H1 (cell line): ENCODE data around the gene SH3GL1. TPM values are rescaled to one million over a fixed set of nuclear protein-coding genes. Genes with fewer than 3 reads are reported as not detected.

Source experiments
- CTCF ChIA-PET: fragments of 300-600 bp; sonication (Branson Sonifier 250); formaldehyde crosslinking; loops from one replicate; lab custom pipeline; 2021; ENCODE audit not compliant: partially characterized antibody; lab: Charles Lee
- POLR2A ChIA-PET: fragments of 300-600 bp; sonication (Branson Sonifier 250); formaldehyde crosslinking; loops from one replicate; lab custom pipeline; 2021; ENCODE audit warnings: inconsistent platforms; ENCODE audit not compliant: partially characterized antibody; lab: Charles Lee
- DNase-seq, 2 experiments: peaks; one replicate each; pipeline versions ENCODE4 v3.0.0 to v3.0.0-alpha.2; 2010 to 2022; ENCODE audit warnings: low spot score in 2 of 2, low read depth in 1 of 2, mixed read lengths in 1 of 2
- FAIRE-seq: peaks from 2 replicates; lab custom pipeline; 2011; peaks lifted over from hg19 to GRCh38; lab: Jason Lieb, UNC
- H2AFZ ChIP-seq: 2 replicates; pipeline ENCODE4 v1.8.1; 2012; ENCODE audit warnings: low read length, inconsistent platforms
- H2AK5ac ChIP-seq: 2 replicates; pipeline ENCODE4 v1.6.1; 2013; ENCODE audit warnings: low read depth, low read length
- H2BK120ac ChIP-seq: replicated peaks from 2 replicates; pipeline ENCODE3; 2013; ENCODE audit warnings: low read depth, low read length, inconsistent platforms
- H2BK12ac ChIP-seq: 2 replicates; pipeline ENCODE4 v1.6.1; 2013; ENCODE audit warnings: low read depth, low read length
- H2BK15ac ChIP-seq: 2 replicates; pipeline ENCODE4 v1.6.1; 2013; ENCODE audit warnings: low read length
- H2BK20ac ChIP-seq: 2 replicates; pipeline ENCODE4 v1.6.1; 2013; ENCODE audit warnings: low read length
- H2BK5ac ChIP-seq: 2 replicates; pipeline ENCODE4 v1.6.1; 2013; ENCODE audit warnings: low read depth, low read length
- H3K14ac ChIP-seq: 2 replicates; pipeline ENCODE4 v1.6.1; 2013; ENCODE audit warnings: inconsistent platforms; ENCODE audit not compliant: insufficient read length
- H3K18ac ChIP-seq: 2 replicates; pipeline ENCODE4 v1.6.1; 2013; ENCODE audit warnings: low read length; ENCODE audit errors: extremely low read depth
- H3K23ac ChIP-seq: 2 replicates; pipeline ENCODE4 v1.6.1; 2013; ENCODE audit warnings: inconsistent platforms; ENCODE audit not compliant: insufficient read length
- H3K23me2 ChIP-seq: 2 replicates; pipeline ENCODE4 v1.6.1; 2013; ENCODE audit warnings: low read depth, low read length
- H3K27ac ChIP-seq: 2 replicates; pipeline ENCODE4 v1.6.1; 2011; ENCODE audit warnings: low read depth, low read length, inconsistent platforms
- H3K27me3 ChIP-seq, 4 experiments: replicated peaks in 1 of 4; 1 replicate in 1 of 4; 2 replicates in 3 of 4; pipeline versions ENCODE4 v1.6.1 to v1.8.1; 2011 to 2013; ENCODE audit warnings: low read length in 3 of 4, mild to moderate bottlenecking in 3 of 4, inconsistent platforms in 2 of 4, mixed read lengths in 2 of 4, moderate library complexity in 1 of 4; ENCODE audit not compliant: control insufficient read depth in 3 of 4, insufficient read depth in 3 of 4; ENCODE audit errors: extremely low read depth in 1 of 4
- H3K36me3 ChIP-seq, 4 experiments: 2 replicates each; pipeline versions ENCODE4 v1.6.1 to v1.8.1; 2011 to 2013; ENCODE audit warnings: mild to moderate bottlenecking in 4 of 4, low read length in 3 of 4, moderate library complexity in 2 of 4, control low read depth in 1 of 4, inconsistent platforms in 1 of 4; ENCODE audit not compliant: insufficient read depth in 4 of 4, control insufficient read depth in 2 of 4
- H3K4ac ChIP-seq: replicated peaks from 2 replicates; pipeline ENCODE3; 2013; ENCODE audit warnings: low read length, low read depth, mixed read lengths, inconsistent platforms; ENCODE audit not compliant: insufficient read length
- H3K4me1 ChIP-seq, 4 experiments: replicated peaks in 1 of 4; 1 replicate in 1 of 4; 2 replicates in 3 of 4; pipeline versions ENCODE4 v1.6.1 to v1.8.1; 2011 to 2013; ENCODE audit warnings: low read length in 3 of 4, inconsistent platforms in 2 of 4, mixed read lengths in 1 of 4; ENCODE audit not compliant: insufficient read depth in 4 of 4, control insufficient read depth in 3 of 4
- H3K4me2 ChIP-seq, 2 experiments: 2 replicates each; pipeline versions ENCODE4 v1.6.1 to v1.8.1; 2011 to 2013; ENCODE audit warnings: low read depth in 2 of 2, low read length in 2 of 2, control low read depth in 1 of 2, inconsistent platforms in 1 of 2, mild to moderate bottlenecking in 1 of 2; ENCODE audit not compliant: insufficient read depth in 1 of 2
- H3K4me3 ChIP-seq, 4 experiments: fragments of 200-600, 300-600 bp in 1 of 4; sonication (generic), shearing (Covaris generic), sonication (Bioruptor Twin) in 1 of 4; 2 replicates each; pipeline versions ENCODE4 v1.5.1 to v1.8.1; 2011 to 2016; ENCODE audit warnings: low read length in 4 of 4, low read depth in 3 of 4, control low read depth in 2 of 4, inconsistent platforms in 2 of 4, mild to moderate bottlenecking in 2 of 4, mixed read lengths in 1 of 4, moderate library complexity in 1 of 4; ENCODE audit not compliant: insufficient read depth in 2 of 4; ENCODE audit errors: extremely low read depth in 1 of 4
- H3K56ac ChIP-seq: replicated peaks from 2 replicates; pipeline ENCODE3; 2013; ENCODE audit warnings: low read depth, mild to moderate bottlenecking, mixed read lengths, low read length, inconsistent platforms; ENCODE audit not compliant: insufficient read length
- H3K79me1 ChIP-seq: 2 replicates; pipeline ENCODE4 v1.6.1; 2013; ENCODE audit warnings: low read depth, low read length, control low read depth
- H3K79me2 ChIP-seq, 2 experiments: 2 replicates each; pipeline versions ENCODE4 v1.6.1 to v1.8.1; 2012 to 2013; ENCODE audit warnings: low read length in 2 of 2, mild to moderate bottlenecking in 2 of 2, inconsistent platforms in 1 of 2; ENCODE audit not compliant: insufficient read depth in 2 of 2, control insufficient read depth in 1 of 2
- H3K9ac ChIP-seq, 4 experiments: replicated peaks in 1 of 4; 1 replicate in 1 of 4; 2 replicates in 3 of 4; pipeline versions ENCODE4 v1.6.1 to v1.8.1; 2011 to 2013; ENCODE audit warnings: low read depth in 3 of 4, low read length in 3 of 4, control low read depth in 2 of 4, mild to moderate bottlenecking in 2 of 4, moderate library complexity in 2 of 4, inconsistent platforms in 1 of 4; ENCODE audit errors: extremely low read depth in 1 of 4
- H3K9me3 ChIP-seq, 2 experiments: 2 replicates each; pipeline versions ENCODE4 v1.6.1 to v1.8.1; 2012 to 2013; ENCODE audit warnings: mild to moderate bottlenecking in 2 of 2, moderate library complexity in 2 of 2, control low read depth in 1 of 2, inconsistent platforms in 1 of 2, low read depth in 1 of 2, low read length in 1 of 2, mixed read lengths in 1 of 2; ENCODE audit not compliant: insufficient read depth in 2 of 2
- H4K20me1 ChIP-seq, 2 experiments: replicated peaks in 1 of 2; 2 replicates each; pipeline versions ENCODE3 to v1.8.1; 2011 to 2013; ENCODE audit warnings: inconsistent platforms in 2 of 2, low read length in 2 of 2, mild to moderate bottlenecking in 1 of 2; ENCODE audit not compliant: insufficient read depth in 2 of 2, control insufficient read depth in 1 of 2
- H4K5ac ChIP-seq: 2 replicates; pipeline ENCODE4 v1.6.1; 2013; ENCODE audit warnings: low read length, low read depth, mixed read lengths, inconsistent platforms; ENCODE audit not compliant: insufficient read length
- H4K8ac ChIP-seq: 2 replicates; pipeline ENCODE4 v1.8.0; 2013; ENCODE audit warnings: mild to moderate bottlenecking, moderate library complexity, low read length, inconsistent platforms; ENCODE audit not compliant: insufficient read depth; ENCODE audit errors: extremely low read depth
- H4K91ac ChIP-seq: replicated peaks from 2 replicates; pipeline ENCODE3; 2013; ENCODE audit warnings: low read length, mixed read lengths, inconsistent platforms; ENCODE audit not compliant: insufficient read length
- POLR2AphosphoS5 ChIP-seq: IDR thresholded peaks from 2 replicates; pipeline ENCODE4 v1.6.1; 2011; ENCODE audit warnings: low read depth, low read length
- SRF ChIP-seq: IDR thresholded peaks from 2 replicates; pipeline ENCODE4 v1.6.1; 2011; ENCODE audit warnings: mild to moderate bottlenecking, low read depth, low read length, moderate library complexity
- WGBS, 2 experiments: shearing (Covaris generic) in 1 of 2; methylation state at CpG; one replicate each; pipeline versions ENCODE4 v1.1.6 to v1.1.7; 2013 to 2015; ENCODE audit warnings: low lambda C conversion rate in 2 of 2, mixed read lengths in 2 of 2, inconsistent platforms in 1 of 2, low coverage in 1 of 2, missing lambda C conversion rate in 1 of 2; ENCODE audit not compliant: insufficient replicate concordance in 2 of 2, insufficient coverage in 1 of 2, insufficient read length in 1 of 2; ENCODE audit errors: extremely low coverage in 1 of 2, missing lambda C conversion rate in 1 of 2; 5-methylcytosine and 5-hydroxymethylcytosine counted together
- polyA plus RNA-seq, 7 experiments: library from polyadenylated mRNA; depleted of rRNA in 3 of 7; stranded (reverse) in 5 of 7; unstranded in 2 of 7; fragments of >200 nt in 5 of 7; fragments of 200-250 nt in 2 of 7; gene quantifications; 1 replicate in 5 of 7; 2 replicates in 1 of 7; 4 replicates in 1 of 7; pipeline versions ENCODE4 v1.2.1 to v1.2.3, GENCODE V29; 2011 to 2013; ENCODE audit warnings: missing spikeins in 2 of 7, mixed read lengths in 2 of 7
- total RNA-seq: library from RNA; stranded (reverse); fragmentation: NEBNext Ultra II Directional; extraction: Animal tissue kit (Norgen Biotek cat#: 25700); gene quantifications from 2 replicates; pipeline ENCODE4 v1.2.1, GENCODE V29; 2021

Gene SH3GL1
- total and polyA plus RNA-seq, 2 of the 8 experiments (the other 6 are each of a cell fraction or from before 2014, with no cell fraction given): 81.5 to 102 TPM

GRCh38 chr19:4322942-4323665 is 77.2 kb downstream of the SH3GL1 start:
- no peak overlapping the region; the same call in 1 of the 2 replicates for H4K8ac ChIP-seq
- H4K20me1 ChIP-seq: peaks cover 4 to 11% of the 10 kb centered on the region in 2 experiments
- H3K56ac ChIP-seq: no peak overlapping the region
- no peak overlapping the region for H3K9ac ChIP-seq
- H3K4me1 ChIP-seq: peaks cover 0 to 4% (median 2%) of the 10 kb centered on the region in 4 experiments; a peak in 4 of 7 replicates
- no peak overlapping the region for H3K23ac ChIP-seq
- H3K79me1 ChIP-seq: no peaks in the 10 kb centered on the region
- DNase-seq (no peak), FAIRE-seq (no peak)
- POLR2A ChIA-PET: interaction anchor here (0.6 to 7.4 kb wide), 11 partner anchors 9 to 560 kb away, joined by 3 to 86 read pairs (median 3); partner anchors contain the start of genes FSD1 and MPND
- no peak overlapping the region for H2BK12ac ChIP-seq
- H3K4me2 ChIP-seq: no peak overlapping the region
- no peak overlapping the region for H2BK20ac ChIP-seq
- H2BK15ac ChIP-seq: no peak overlapping the region
- no peak overlapping the region for H3K14ac ChIP-seq
- peaks cover under 1 to 27% (median 5%) of the 10 kb centered on the region in 4 experiments; a peak in 7 of 8 replicates for H3K36me3 ChIP-seq
- H3K27ac ChIP-seq: no peak overlapping the region
- H3K4me3 ChIP-seq: no peak overlapping the region
- H2BK120ac ChIP-seq: no peak overlapping the region
- no peak overlapping the region for H4K91ac ChIP-seq
- H4K5ac ChIP-seq: no peak overlapping the region
- no peaks in the 10 kb centered on the region for H3K79me2 ChIP-seq
- H2AK5ac ChIP-seq: no peak overlapping the region
- peaks cover 0 to 4% of the 10 kb centered on the region in 2 experiments; a peak in 2 of 4 replicates for H3K9me3 ChIP-seq
- H3K4ac ChIP-seq: no peak overlapping the region
- no peak overlapping the region for H2AFZ ChIP-seq
- no peak overlapping the region for H2BK5ac ChIP-seq
- CTCF ChIA-PET: interaction anchor here (0.6 to 8.2 kb wide), 12 partner anchors 9 to 266 kb away, joined by 3 to 71 read pairs (median 4); partner anchors contain the start of gene STAP2
- H3K27me3 ChIP-seq: no peaks in the 10 kb centered on the region
- peaks cover 12% of the 10 kb centered on the region; the same call in 1 of the 2 replicates for H3K23me2 ChIP-seq
- TF ChIP-seq POLR2AphosphoS5: 0 out of 2 replicates have a peak, but pooled peaks have one; percentile 11
- TF ChIP-seq SRF: no peak
- WGBS, 2 experiments: 92% methylated on average over 30 of the region's 37 CpGs; no CpG with 5 or more reads in 1 of the 2 experiments
- H3K18ac ChIP-seq: no peak overlapping the region
